HepG2 (cell line): Measurements from ENCODE around the gene CWF19L2. TPM values are rescaled to one million over a fixed set of nuclear protein-coding genes. Genes with fewer than 3 reads are reported as not detected.

Experiments
- CEBPG ChIP-seq: IDR thresholded peaks from 2 replicates; pipeline ENCODE4 v1.6.1; 2016
- CREB1 ChIP-seq, 2 experiments: fragments of 450-650 bp in 1 of 2; IDR thresholded peaks; 2 replicates each; pipeline ENCODE4 v1.6.1; 2016 to 2017; ENCODE audit warnings: control low read depth in 1 of 2, mild to moderate bottlenecking in 1 of 2, missing compliant biosample characterization in 1 of 2, missing genetic modification characterization in 1 of 2
- EP300 ChIP-seq, 3 experiments: sonication (generic) in 1 of 3; formaldehyde crosslinking in 1 of 3; IDR thresholded peaks; 2 replicates each; pipeline versions ENCODE4 v1.5.1 to v1.6.1; 2011 to 2020; ENCODE audit warnings: low read depth in 2 of 3, low read length in 2 of 3, borderline replicate concordance in 1 of 3, improper control_type of control experiment in 1 of 3, mild to moderate bottlenecking in 1 of 3, missing genetic modification reagents in 1 of 3, moderate library complexity in 1 of 3
- FOXK2 ChIP-seq: fragments of 450-650 bp; IDR thresholded peaks from 2 replicates; pipeline ENCODE4 v1.6.1; 2016
- HDAC2 ChIP-seq: sonication (generic); formaldehyde crosslinking; IDR thresholded peaks from 2 replicates; pipeline ENCODE4 v1.4.0; 2020; ENCODE audit warnings: missing genetic modification reagents
- HOXA9 ChIP-seq: sonication (generic); formaldehyde crosslinking; IDR thresholded peaks from 2 replicates; pipeline ENCODE4 v1.8.1; 2022; ENCODE audit warnings: missing genetic modification reagents, mild to moderate bottlenecking, moderate library complexity, borderline replicate concordance
- NR2F2 ChIP-seq: IDR thresholded peaks from 2 replicates; pipeline ENCODE4 v1.6.1; 2012; ENCODE audit warnings: low read depth, inconsistent platforms, borderline replicate concordance
- SRSF4 ChIP-seq: fragments of 200-400 bp; formaldehyde crosslinking; IDR thresholded peaks from one replicate; pipeline ENCODE4 v1.6.1; 2018; ENCODE audit warnings: mild to moderate bottlenecking, low read depth, low read length, moderate library complexity; ENCODE audit not compliant: poor library complexity, severe bottlenecking
- TEAD3 ChIP-seq: optimal IDR thresholded peaks from 2 replicates; pipeline ENCODE3; 2016; ENCODE audit warnings: borderline replicate concordance
- ZBTB25 ChIP-seq: IDR thresholded peaks from 2 replicates; pipeline ENCODE4 v1.6.1; 2018; ENCODE audit warnings: missing genetic modification reagents
- ZMYM3 ChIP-seq: sonication (generic); formaldehyde crosslinking; IDR thresholded peaks from 2 replicates; pipeline ENCODE4 v1.5.1; 2020; ENCODE audit warnings: mild to moderate bottlenecking, missing genetic modification reagents
- ZNF501 ChIP-seq: sonication (generic); formaldehyde crosslinking; IDR thresholded peaks from 2 replicates; pipeline ENCODE4 v1.5.1; 2020; ENCODE audit warnings: mild to moderate bottlenecking, moderate library complexity, missing genetic modification reagents
- ZNF761 ChIP-seq: sonication (generic); formaldehyde crosslinking; conservative IDR thresholded peaks from 2 replicates; pipeline ENCODE4 v1.4.0; 2020; ENCODE audit warnings: mild to moderate bottlenecking, missing genetic modification reagents
- polyA plus RNA-seq, 8 experiments: library from polyadenylated mRNA; depleted of rRNA in 3 of 8; stranded (reverse) in 7 of 8; unstranded in 1 of 8; fragments of >200 nt; fragmentation: Illumina TruSeq in 4 of 8; extraction: Trizol in 4 of 8; gene quantifications; 2 replicates each; pipeline versions ENCODE4 v1.2.1 to v1.2.3, GENCODE V29; 2011 to 2016; ENCODE audit warnings: low read depth in 4 of 8, missing spikeins in 1 of 8, mixed read lengths in 1 of 8; ENCODE audit not compliant: insufficient read depth in 1 of 8
- total RNA-seq, 5 experiments: library from RNA; depleted of rRNA; stranded (reverse); fragments of >200 nt; fragmentation: Illumina TruSeq; extraction: Trizol; gene quantifications; 2 replicates each; pipeline ENCODE4 v1.2.3, GENCODE V29; 2016; ENCODE audit warnings: low read depth in 1 of 5
- TF ChIP-seq, protein P1 (sequence below): sonication (generic); formaldehyde crosslinking; IDR thresholded peaks from 2 replicates; pipeline ENCODE4 v1.4.0; 2020; ENCODE audit warnings: mild to moderate bottlenecking, missing genetic modification reagents
- TF ChIP-seq, protein P2 (sequence below): IDR thresholded peaks from 2 replicates; pipeline ENCODE4 v1.6.1; 2016; ENCODE audit warnings: low read depth, borderline replicate concordance
- TF ChIP-seq, protein P3 (sequence below): sonication (generic); formaldehyde crosslinking; conservative IDR thresholded peaks from 2 replicates; pipeline ENCODE4 v1.8.0; 2022; ENCODE audit warnings: mild to moderate bottlenecking, moderate library complexity, missing genetic modification reagents
- TF ChIP-seq, protein P4 (sequence below): sonication (generic); formaldehyde crosslinking; IDR thresholded peaks from 2 replicates; pipeline ENCODE4 v1.4.0; 2020; ENCODE audit warnings: missing genetic modification reagents
- TF ChIP-seq, protein P5 (sequence below): sonication (generic); formaldehyde crosslinking; IDR thresholded peaks from 2 replicates; pipeline ENCODE4 v1.4.0; 2020; ENCODE audit warnings: mild to moderate bottlenecking, missing genetic modification reagents

Gene CWF19L2
- total and polyA plus RNA-seq, 2 of the 13 experiments (the other 11 are each of a cell fraction or from before 2014, with no cell fraction given): 2.2 to 18.6 TPM

GRCh38 chr11:107457558-107458271, at the start of gene CWF19L2 (continued):
- TF ChIP-seq EP300 (IDR thresholded peaks at IDR 0.05; ENCODE audit: low read depth in 2 of 2, low read length in 2 of 2): peak in 1 of 2 experiments; percentile 50; a peak in 1 of 4 replicates
- no peak for TF ChIP-seq EP300 (CRISPR knock-in tag; IDR thresholded peaks at IDR 0.05; ENCODE audit: borderline replicate concordance)
- TF ChIP-seq ZNF761 (CRISPR knock-in tag): 0 out of 2 replicates have a peak, but pooled peaks have one; percentile 35
- TF ChIP-seq CEBPG (CRISPR knock-in tag): no peak
- 0 out of 2 replicates have a peak, but pooled peaks have one; percentile 25 for TF ChIP-seq ZBTB25 (CRISPR knock-in tag)
- TF ChIP-seq, protein P1, sequence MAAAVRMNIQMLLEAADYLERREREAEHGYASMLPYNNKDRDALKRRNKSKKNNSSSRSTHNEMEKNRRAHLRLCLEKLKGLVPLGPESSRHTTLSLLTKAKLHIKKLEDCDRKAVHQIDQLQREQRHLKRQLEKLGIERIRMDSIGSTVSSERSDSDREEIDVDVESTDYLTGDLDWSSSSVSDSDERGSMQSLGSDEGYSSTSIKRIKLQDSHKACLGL (CRISPR knock-in tag): no peak
- TF ChIP-seq, protein P2, sequence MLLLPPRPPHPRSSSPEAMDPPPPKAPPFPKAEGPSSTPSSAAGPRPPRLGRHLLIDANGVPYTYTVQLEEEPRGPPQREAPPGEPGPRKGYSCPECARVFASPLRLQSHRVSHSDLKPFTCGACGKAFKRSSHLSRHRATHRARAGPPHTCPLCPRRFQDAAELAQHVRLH (CRISPR knock-in tag): no peak
- TF ChIP-seq, protein P3, sequence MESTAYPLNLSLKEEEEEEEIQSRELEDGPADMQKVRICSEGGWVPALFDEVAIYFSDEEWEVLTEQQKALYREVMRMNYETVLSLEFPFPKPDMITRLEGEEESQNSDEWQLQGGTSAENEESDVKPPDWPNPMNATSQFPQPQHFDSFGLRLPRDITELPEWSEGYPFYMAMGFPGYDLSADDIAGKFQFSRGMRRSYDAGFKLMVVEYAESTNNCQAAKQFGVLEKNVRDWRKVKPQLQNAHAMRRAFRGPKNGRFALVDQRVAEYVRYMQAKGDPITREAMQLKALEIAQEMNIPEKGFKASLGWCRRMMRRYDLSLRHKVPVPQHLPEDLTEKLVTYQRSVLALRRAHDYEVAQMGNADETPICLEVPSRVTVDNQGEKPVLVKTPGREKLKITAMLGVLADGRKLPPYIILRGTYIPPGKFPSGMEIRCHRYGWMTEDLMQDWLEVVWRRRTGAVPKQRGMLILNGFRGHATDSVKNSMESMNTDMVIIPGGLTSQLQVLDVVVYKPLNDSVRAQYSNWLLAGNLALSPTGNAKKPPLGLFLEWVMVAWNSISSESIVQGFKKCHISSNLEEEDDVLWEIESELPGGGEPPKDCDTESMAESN (CRISPR knock-in tag): no peak
- peak; percentile 61; the same call in 1 of the 2 replicates for TF ChIP-seq FOXK2
- TF ChIP-seq SRSF4: no peak
- TF ChIP-seq ZNF501 (CRISPR knock-in tag): peak; percentile 91
- peak; percentile 79 for TF ChIP-seq NR2F2
- peak; percentile 56; the same call in 1 of the 2 replicates for TF ChIP-seq HDAC2 (CRISPR knock-in tag)
- TF ChIP-seq TEAD3 (CRISPR knock-in tag): no peak
- TF ChIP-seq HOXA9: no peak
- TF ChIP-seq, protein P4, sequence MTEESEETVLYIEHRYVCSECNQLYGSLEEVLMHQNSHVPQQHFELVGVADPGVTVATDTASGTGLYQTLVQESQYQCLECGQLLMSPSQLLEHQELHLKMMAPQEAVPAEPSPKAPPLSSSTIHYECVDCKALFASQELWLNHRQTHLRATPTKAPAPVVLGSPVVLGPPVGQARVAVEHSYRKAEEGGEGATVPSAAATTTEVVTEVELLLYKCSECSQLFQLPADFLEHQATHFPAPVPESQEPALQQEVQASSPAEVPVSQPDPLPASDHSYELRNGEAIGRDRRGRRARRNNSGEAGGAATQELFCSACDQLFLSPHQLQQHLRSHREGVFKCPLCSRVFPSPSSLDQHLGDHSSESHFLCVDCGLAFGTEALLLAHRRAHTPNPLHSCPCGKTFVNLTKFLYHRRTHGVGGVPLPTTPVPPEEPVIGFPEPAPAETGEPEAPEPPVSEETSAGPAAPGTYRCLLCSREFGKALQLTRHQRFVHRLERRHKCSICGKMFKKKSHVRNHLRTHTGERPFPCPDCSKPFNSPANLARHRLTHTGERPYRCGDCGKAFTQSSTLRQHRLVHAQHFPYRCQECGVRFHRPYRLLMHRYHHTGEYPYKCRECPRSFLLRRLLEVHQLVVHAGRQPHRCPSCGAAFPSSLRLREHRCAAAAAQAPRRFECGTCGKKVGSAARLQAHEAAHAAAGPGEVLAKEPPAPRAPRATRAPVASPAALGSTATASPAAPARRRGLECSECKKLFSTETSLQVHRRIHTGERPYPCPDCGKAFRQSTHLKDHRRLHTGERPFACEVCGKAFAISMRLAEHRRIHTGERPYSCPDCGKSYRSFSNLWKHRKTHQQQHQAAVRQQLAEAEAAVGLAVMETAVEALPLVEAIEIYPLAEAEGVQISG: peak; percentile 73
- TF ChIP-seq, protein P5, sequence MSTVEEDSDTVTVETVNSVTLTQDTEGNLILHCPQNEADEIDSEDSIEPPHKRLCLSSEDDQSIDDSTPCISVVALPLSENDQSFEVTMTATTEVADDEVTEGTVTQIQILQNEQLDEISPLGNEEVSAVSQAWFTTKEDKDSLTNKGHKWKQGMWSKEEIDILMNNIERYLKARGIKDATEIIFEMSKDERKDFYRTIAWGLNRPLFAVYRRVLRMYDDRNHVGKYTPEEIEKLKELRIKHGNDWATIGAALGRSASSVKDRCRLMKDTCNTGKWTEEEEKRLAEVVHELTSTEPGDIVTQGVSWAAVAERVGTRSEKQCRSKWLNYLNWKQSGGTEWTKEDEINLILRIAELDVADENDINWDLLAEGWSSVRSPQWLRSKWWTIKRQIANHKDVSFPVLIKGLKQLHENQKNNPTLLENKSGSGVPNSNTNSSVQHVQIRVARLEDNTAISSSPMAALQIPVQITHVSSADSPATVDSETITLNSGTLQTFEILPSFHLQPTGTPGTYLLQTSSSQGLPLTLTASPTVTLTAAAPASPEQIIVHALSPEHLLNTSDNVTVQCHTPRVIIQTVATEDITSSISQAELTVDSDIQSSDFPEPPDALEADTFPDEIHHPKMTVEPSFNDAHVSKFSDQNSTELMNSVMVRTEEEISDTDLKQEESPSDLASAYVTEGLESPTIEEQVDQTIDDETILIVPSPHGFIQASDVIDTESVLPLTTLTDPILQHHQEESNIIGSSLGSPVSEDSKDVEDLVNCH: no peak
- no peak for TF ChIP-seq ZMYM3
- TF ChIP-seq CREB1 (IDR thresholded peaks at IDR 0.05): no peak
- TF ChIP-seq CREB1 (CRISPR knock-in tag; IDR thresholded peaks at IDR 0.05): peak; percentile 61; the same call in 1 of the 2 replicates
